ENCODE measurements around the gene ERC2. TPM values are rescaled to one million over a fixed set of nuclear protein-coding genes. Genes with fewer than 3 reads are reported as not detected.

The ERC2 gene
- total RNA-seq, 3 donors from 2014 or later (not counting 1 experiment from before 2014, with no cell fraction given): not detected

DNA sequence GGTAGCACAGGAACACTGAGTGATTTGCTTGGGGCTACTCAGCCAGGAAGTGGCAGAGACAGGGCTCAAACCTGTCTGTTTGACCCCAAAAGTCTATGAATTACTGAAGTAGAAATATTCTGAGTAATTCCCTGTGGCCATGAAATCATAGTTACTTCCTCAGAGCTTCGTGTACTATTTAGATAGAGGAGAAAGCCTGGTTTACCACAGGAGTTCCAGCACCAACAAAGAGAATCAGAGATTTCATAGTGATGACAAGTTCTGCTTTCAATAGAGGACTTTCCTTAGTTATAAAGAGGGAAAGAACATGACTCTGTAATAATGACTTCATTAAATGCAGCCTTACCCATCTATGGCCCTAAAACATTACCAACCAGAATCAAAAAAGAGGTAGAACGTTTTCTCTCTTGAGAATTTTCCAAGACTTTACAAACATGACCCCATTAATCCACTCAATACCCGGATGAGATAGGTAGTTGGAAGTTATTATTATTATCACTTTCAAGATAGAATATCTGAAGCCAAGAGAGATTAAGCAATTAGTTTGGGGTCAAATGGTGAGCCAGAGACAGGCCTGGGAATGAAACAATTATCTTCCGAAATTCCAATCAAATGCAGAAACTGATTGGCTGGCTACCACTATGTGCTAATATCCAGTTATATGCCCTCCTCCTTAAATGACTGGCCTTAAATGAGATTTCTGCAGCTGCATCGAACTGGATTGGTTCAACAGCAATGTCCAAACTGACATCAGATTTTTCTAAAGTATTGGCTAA is 967.5 kb downstream of the ERC2 start:
- Mint-ChIP-seq H3K4me1 (no peaks in the 10 kb centered on the region), H3K27ac (no peak overlapping the region), H3K9me3 (no peaks in the 10 kb centered on the region), H3K27me3 (ENCODE audit: low read depth in 2 of 2) (no peaks in the 10 kb centered on the region), H3K36me3 (no peaks in the 10 kb centered on the region), H3K4me3 (no peak overlapping the region)
- DNase-seq (no peak), ATAC-seq (no peak)
- H3K9me3 ChIP-seq (ENCODE audit: control insufficient read depth, insufficient read depth, low read length): no peaks in the 10 kb centered on the region
- H3K4me1 ChIP-seq (ENCODE audit: control insufficient read depth, insufficient read depth, low read length): no peaks in the 10 kb centered on the region
- WGBS (ENCODE audit: insufficient coverage): 68% methylated on average over 4 of the region's 5 CpGs
- intact Hi-C loops (cut with micrococcal nuclease): no loop called here
- H3K27ac ChIP-seq (ENCODE audit: low read length): no peak overlapping the region
- no peaks in the 10 kb centered on the region for H3K36me3 ChIP-seq (ENCODE audit: control insufficient read depth, insufficient read depth, low read length)
- TF ChIP-seq, protein P1, sequence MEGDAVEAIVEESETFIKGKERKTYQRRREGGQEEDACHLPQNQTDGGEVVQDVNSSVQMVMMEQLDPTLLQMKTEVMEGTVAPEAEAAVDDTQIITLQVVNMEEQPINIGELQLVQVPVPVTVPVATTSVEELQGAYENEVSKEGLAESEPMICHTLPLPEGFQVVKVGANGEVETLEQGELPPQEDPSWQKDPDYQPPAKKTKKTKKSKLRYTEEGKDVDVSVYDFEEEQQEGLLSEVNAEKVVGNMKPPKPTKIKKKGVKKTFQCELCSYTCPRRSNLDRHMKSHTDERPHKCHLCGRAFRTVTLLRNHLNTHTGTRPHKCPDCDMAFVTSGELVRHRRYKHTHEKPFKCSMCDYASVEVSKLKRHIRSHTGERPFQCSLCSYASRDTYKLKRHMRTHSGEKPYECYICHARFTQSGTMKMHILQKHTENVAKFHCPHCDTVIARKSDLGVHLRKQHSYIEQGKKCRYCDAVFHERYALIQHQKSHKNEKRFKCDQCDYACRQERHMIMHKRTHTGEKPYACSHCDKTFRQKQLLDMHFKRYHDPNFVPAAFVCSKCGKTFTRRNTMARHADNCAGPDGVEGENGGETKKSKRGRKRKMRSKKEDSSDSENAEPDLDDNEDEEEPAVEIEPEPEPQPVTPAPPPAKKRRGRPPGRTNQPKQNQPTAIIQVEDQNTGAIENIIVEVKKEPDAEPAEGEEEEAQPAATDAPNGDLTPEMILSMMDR (IDR thresholded peaks at IDR 0.05): no peak
- H3K4me3 ChIP-seq (ENCODE audit: low read length): no peak overlapping the region
- H3K27me3 ChIP-seq (ENCODE audit: control insufficient read depth, insufficient read depth, low read length): no peaks in the 10 kb centered on the region

DNA sequence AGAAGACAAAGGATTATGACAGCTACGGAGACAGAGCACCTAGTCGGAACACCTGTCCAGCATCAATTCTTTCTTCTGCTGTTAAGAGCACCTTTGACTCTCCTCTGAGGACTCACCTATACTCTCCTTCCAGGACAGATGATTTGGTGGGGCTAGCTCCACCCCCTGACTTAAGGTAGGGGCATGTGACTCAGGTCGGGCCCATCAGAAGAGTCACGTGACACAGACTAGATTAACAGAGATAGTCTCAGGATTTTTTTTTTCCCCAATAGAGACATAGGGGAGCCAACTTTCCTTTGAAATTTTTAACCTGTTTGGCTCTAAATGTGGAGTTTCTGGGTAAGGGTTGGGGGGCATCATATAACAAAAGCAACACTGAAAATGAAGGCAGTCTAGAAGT is 969.7 kb downstream of the ERC2 start:
- H3K27me3 Mint-ChIP-seq (ENCODE audit: low read depth in 2 of 2): peaks cover 0 to 1% of the 10 kb centered on the region in 2 donors

DNA sequence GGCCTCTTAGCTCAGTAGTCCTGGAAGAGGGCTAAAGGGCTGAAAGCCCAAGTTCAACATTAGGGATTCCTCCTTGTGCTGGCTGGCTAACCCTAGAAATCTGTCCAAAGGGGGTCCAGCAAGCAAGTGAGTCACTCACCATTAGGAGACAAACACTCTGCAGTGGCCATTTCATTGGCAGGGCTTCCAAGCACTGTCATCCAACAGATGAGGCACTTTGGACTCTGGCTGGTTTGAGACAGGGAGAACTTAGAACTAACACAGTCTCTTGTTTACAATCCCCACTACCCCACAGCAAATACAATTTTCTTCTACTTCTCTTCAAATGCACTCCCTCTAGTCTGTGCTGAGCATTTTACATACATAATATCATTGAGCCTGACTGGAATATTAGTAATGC is 971.0 kb downstream of the ERC2 start:
- Mint-ChIP-seq H3K9me3 (no peaks in the 10 kb centered on the region), H3K4me1 (no peaks in the 10 kb centered on the region), H3K27ac (no peak overlapping the region), H3K4me3 (no peak overlapping the region), H3K36me3 (no peaks in the 10 kb centered on the region), H3K27me3 (ENCODE audit: low read depth in 2 of 2) (peaks cover 5 to 11% of the 10 kb centered on the region in 2 donors)
- TF ChIP-seq, protein P1 (IDR thresholded peaks at IDR 0.05): no peak
- Histone ChIP-seq H3K4me3 (ENCODE audit: low read length) (no peak overlapping the region), H3K4me1 (ENCODE audit: control insufficient read depth, insufficient read depth, low read length) (no peaks in the 10 kb centered on the region), H3K27ac (ENCODE audit: low read length) (no peak overlapping the region), H3K36me3 (ENCODE audit: control insufficient read depth, insufficient read depth, low read length) (no peaks in the 10 kb centered on the region), H3K27me3 (ENCODE audit: control insufficient read depth, insufficient read depth, low read length) (no peaks in the 10 kb centered on the region), H3K9me3 (ENCODE audit: control insufficient read depth, insufficient read depth, low read length) (no peaks in the 10 kb centered on the region)
- DNase-seq (no peak), ATAC-seq (no peak)
- intact Hi-C loops (cut with micrococcal nuclease): no loop called here

More for the DNA sequence above, 969.7 kb downstream of the ERC2 start:
- ATAC-seq (no peak), DNase-seq (no peak)
- no peak overlapping the region for H3K4me3 ChIP-seq (ENCODE audit: low read length)
- H3K36me3 ChIP-seq (ENCODE audit: control insufficient read depth, insufficient read depth, low read length): no peaks in the 10 kb centered on the region
- no peaks in the 10 kb centered on the region for H3K4me1 Mint-ChIP-seq
- no peak overlapping the region for H3K27ac ChIP-seq (ENCODE audit: low read length)
- TF ChIP-seq, protein P1 (IDR thresholded peaks at IDR 0.05): no peak
- 100% methylated on average over 2 of the region's 4 CpGs for WGBS (ENCODE audit: insufficient coverage)
- H3K9me3 Mint-ChIP-seq: no peaks in the 10 kb centered on the region
- no peaks in the 10 kb centered on the region for H3K36me3 Mint-ChIP-seq
- H3K27me3 ChIP-seq (ENCODE audit: control insufficient read depth, insufficient read depth, low read length): no peaks in the 10 kb centered on the region
- intact Hi-C loops (cut with micrococcal nuclease): no loop called here
- no peaks in the 10 kb centered on the region for H3K4me1 ChIP-seq (ENCODE audit: control insufficient read depth, insufficient read depth, low read length)
- H3K4me3 Mint-ChIP-seq: no peak overlapping the region
- H3K27ac Mint-ChIP-seq: no peak overlapping the region
- H3K9me3 ChIP-seq (ENCODE audit: control insufficient read depth, insufficient read depth, low read length): no peaks in the 10 kb centered on the region

- 83% methylated on average over 1 of the region's 2 CpGs for WGBS (ENCODE audit: insufficient coverage)
- H3K4me1 ChIP-seq (ENCODE audit: control insufficient read depth, insufficient read depth, low read length): no peaks in the 10 kb centered on the region
- intact Hi-C loops (cut with micrococcal nuclease): no loop called here
- H3K36me3 ChIP-seq (ENCODE audit: control insufficient read depth, insufficient read depth, low read length): no peaks in the 10 kb centered on the region
- H3K4me3 ChIP-seq (ENCODE audit: low read length): no peak overlapping the region
- H3K9me3 Mint-ChIP-seq: no peaks in the 10 kb centered on the region
- no peaks in the 10 kb centered on the region for H3K9me3 ChIP-seq (ENCODE audit: control insufficient read depth, insufficient read depth, low read length)
- TF ChIP-seq, protein P1 (IDR thresholded peaks at IDR 0.05): no peak
- H3K36me3 Mint-ChIP-seq: no peaks in the 10 kb centered on the region
- ATAC-seq: no peak
- H3K27me3 Mint-ChIP-seq (ENCODE audit: low read depth in 2 of 2): peaks cover 13 to 20% of the 10 kb centered on the region in 2 donors
- no peak overlapping the region for H3K4me3 Mint-ChIP-seq
- H3K27ac ChIP-seq (ENCODE audit: low read length): no peak overlapping the region
- no peaks in the 10 kb centered on the region for H3K27me3 ChIP-seq (ENCODE audit: control insufficient read depth, insufficient read depth, low read length)
- no peaks in the 10 kb centered on the region for H3K4me1 Mint-ChIP-seq
- no peak for DNase-seq
- no peak overlapping the region for H3K27ac Mint-ChIP-seq
Observed at GRCh38 chr3:55494976-55495375, 973.3 kb downstream of the ERC2 start.

Data from natural killer cell (primary cell).